A549 (cell line): Measurements from ENCODE around the gene CAMKMT. TPM values are rescaled to one million over a fixed set of nuclear protein-coding genes. Genes with fewer than 3 reads are reported as not detected.

Experiments used
- ATAC-seq, 2 experiments: fragments of 200-7000 bp in 1 of 2; fragments of >200 bp in 1 of 2; cut with Nextera tagmentation in 1 of 2; cut with Tn5 transposase in 1 of 2; 3 replicates each; pipeline versions ENCODE4 v1.8.0 to v1.9.1; 2018 to 2020; ENCODE audit warnings: mild to moderate bottlenecking in 1 of 2, moderate library complexity in 1 of 2
- CTCF ChIA-PET: fragments of 300-600 bp; sonication (Branson Sonifier 250); formaldehyde crosslinking; extraction: SDS; loops from one replicate; lab custom pipeline; 2021; ENCODE audit warnings: antibody characterized with exemption, inconsistent platforms; lab: Yijun Ruan, JAX
- POLR2A ChIA-PET: fragments of 350-600 bp; formaldehyde crosslinking; extraction: SDS; loops from one replicate; lab custom pipeline; 2021; ENCODE audit warnings: antibody characterized with exemption, inconsistent platforms; lab: Yijun Ruan, JAX
- DNase-seq, 2 experiments: peaks; one replicate each; pipeline versions ENCODE4 v3.0.0 to v3.0.0-alpha.2; 2011 to 2016; ENCODE audit warnings: low read depth in 1 of 2, low spot score in 1 of 2
- FAIRE-seq: peaks from 2 replicates; lab custom pipeline; 2011; peaks lifted over from hg19 to GRCh38; lab: Jason Lieb, UNC
- H3K27ac ChIP-seq, 2 experiments: fragments of >200 bp; sonication (Bioruptor Twin); formaldehyde crosslinking; 3 replicates each; pipeline ENCODE4 v1.5.1; 2016 to 2017
- H3K4me1 ChIP-seq: fragments of >200 bp; sonication (Bioruptor Twin); formaldehyde crosslinking; 3 replicates; pipeline ENCODE4 v1.6.1; 2016
- H3K4me2 ChIP-seq: fragments of >200 bp; sonication (Bioruptor Twin); formaldehyde crosslinking; 3 replicates; pipeline ENCODE4 v1.6.1; 2016
- H3K4me3 ChIP-seq: fragments of >200 bp; sonication (Bioruptor Twin); formaldehyde crosslinking; 3 replicates; pipeline ENCODE4 v1.5.1; 2016
- H3K9me3 ChIP-seq: fragments of >200 bp; sonication (Bioruptor Twin); formaldehyde crosslinking; 3 replicates; pipeline ENCODE4 v1.6.1; 2016
- ATOH8 ChIP-seq: fragments of 250-450 bp; sonication (Bioruptor Pico); IDR thresholded peaks from 2 replicates; pipeline ENCODE4 v1.5.0; 2020; ENCODE audit warnings: low read depth, mild to moderate bottlenecking, moderate library complexity
- BHLHE40 ChIP-seq: IDR thresholded peaks from 2 replicates; pipeline ENCODE4 v1.6.1; 2012; ENCODE audit warnings: low read depth, low read length, inconsistent platforms
- CHD4 ChIP-seq: fragments of 200-600 bp; sonication (generic); IDR thresholded peaks from 2 replicates; pipeline ENCODE4 v1.6.1; 2016; ENCODE audit warnings: antibody characterized with exemption, mild to moderate bottlenecking, borderline replicate concordance
- EHMT2 ChIP-seq: fragments of 200-600 bp; sonication (generic); IDR thresholded peaks from 2 replicates; pipeline ENCODE4 v1.6.1; 2016; ENCODE audit warnings: antibody characterized with exemption, low read depth, mild to moderate bottlenecking, moderate library complexity
- EP300 ChIP-seq, 2 experiments: fragments of >200 bp; sonication (Bioruptor Twin); formaldehyde crosslinking; IDR thresholded peaks; 2 replicates in 1 of 2; 3 replicates in 1 of 2; pipeline ENCODE4 v1.6.1; 2016 to 2017
- FOSB ChIP-seq: fragments of 250-450 bp; sonication (Bioruptor Pico); IDR thresholded peaks from 2 replicates; pipeline ENCODE4 v1.5.0; 2020; ENCODE audit warnings: mild to moderate bottlenecking, moderate library complexity
- FOXS1 ChIP-seq: fragments of 250-450 bp; sonication (Bioruptor Pico); IDR thresholded peaks from 2 replicates; pipeline ENCODE4 v1.5.0; 2020; ENCODE audit warnings: mild to moderate bottlenecking, moderate library complexity
- HMGXB4 ChIP-seq: fragments of 250-450 bp; sonication (Bioruptor Pico); IDR thresholded peaks from 2 replicates; pipeline ENCODE4 v1.5.0; 2021; ENCODE audit warnings: mild to moderate bottlenecking, moderate library complexity, borderline replicate concordance
- HOXB5 ChIP-seq: fragments of 250-450 bp; sonication (Bioruptor Pico); IDR thresholded peaks from 2 replicates; pipeline ENCODE4 v1.5.0; 2020; ENCODE audit warnings: mild to moderate bottlenecking, moderate library complexity
- JUN ChIP-seq, 2 experiments: fragments of >200 bp; sonication (Bioruptor Twin); formaldehyde crosslinking; IDR thresholded peaks; 2 replicates in 1 of 2; 3 replicates in 1 of 2; pipeline ENCODE4 v1.6.1; 2016 to 2017
- MAX ChIP-seq: IDR thresholded peaks from 2 replicates; pipeline ENCODE4 v1.6.1; 2012
- NPAS2 ChIP-seq: fragments of 250-450 bp; sonication (Bioruptor Pico); IDR thresholded peaks from 2 replicates; pipeline ENCODE4 v1.8.0; 2022; ENCODE audit warnings: mild to moderate bottlenecking, moderate library complexity, borderline replicate concordance
- NR3C1 ChIP-seq: fragments of >200 bp; sonication (Bioruptor Twin); formaldehyde crosslinking; IDR thresholded peaks from 3 replicates; pipeline ENCODE4 v1.6.1; 2017
- PHF8 ChIP-seq: fragments of 200-600 bp; sonication (generic); IDR thresholded peaks from 2 replicates; pipeline ENCODE4 v1.6.1; 2016; ENCODE audit warnings: low read depth, mild to moderate bottlenecking, antibody characterized with exemption, moderate library complexity, borderline replicate concordance
- RARB ChIP-seq: fragments of 250-450 bp; sonication (Bioruptor Pico); IDR thresholded peaks from 2 replicates; pipeline ENCODE4 v1.8.0; 2021; ENCODE audit warnings: mild to moderate bottlenecking, moderate library complexity
- RCOR1 ChIP-seq: fragments of 150-350 bp; IDR thresholded peaks from 2 replicates; pipeline ENCODE4 v1.6.1; 2014; ENCODE audit warnings: antibody characterized with exemption, low read length, low read depth
- RNF2 ChIP-seq: fragments of 200-600 bp; sonication (generic); IDR thresholded peaks from 2 replicates; pipeline ENCODE4 v1.6.1; 2016; ENCODE audit warnings: low read depth, mild to moderate bottlenecking, antibody characterized with exemption, moderate library complexity, borderline replicate concordance
- TFCP2L1 ChIP-seq: fragments of 250-450 bp; sonication (Bioruptor Pico); IDR thresholded peaks from 2 replicates; pipeline ENCODE4 v1.5.0; 2021; ENCODE audit warnings: mild to moderate bottlenecking
- TP53 ChIP-seq: fragments of 250-450 bp; sonication (Bioruptor Pico); IDR thresholded peaks from 2 replicates; pipeline ENCODE4 v1.5.0; 2021; ENCODE audit warnings: mild to moderate bottlenecking, moderate library complexity
- ZC3H11A ChIP-seq: fragments of 450-650 bp; IDR thresholded peaks from 2 replicates; pipeline ENCODE4 v1.6.1; 2014; ENCODE audit warnings: antibody characterized with exemption, mild to moderate bottlenecking
- WGBS: methylation state at CpG from one replicate; pipeline ENCODE4 v1.1.6; 2017; ENCODE audit errors: missing lambda C conversion rate; 5-methylcytosine and 5-hydroxymethylcytosine counted together
- polyA plus RNA-seq, 4 experiments: library from polyadenylated mRNA; depleted of rRNA in 3 of 4; stranded (reverse); fragments of >200 nt; fragmentation: RNase III in 1 of 4; extraction: RNeasy Plus Mini Kit Qiagen cat#74134 plus additional on column Dnase treatment in 1 of 4; gene quantifications; 2 replicates in 3 of 4; 3 replicates in 1 of 4; pipeline ENCODE4 v1.2.3, GENCODE V29; 2011 to 2017

The CAMKMT gene
- polyA plus RNA-seq, 2 of the 4 experiments (the other 2 are of a cell fraction) = 6.5 to 15.7 TPM

GRCh38 chr2:44813658-44814057 lies 451.9 kb downstream of the CAMKMT start:
- POLR2A ChIA-PET = no interaction called here
- no peak for FAIRE-seq
- no peak for ATAC-seq
- DNase-seq = no peak
- H3K4me2 ChIP-seq = no peak overlapping the region
- no peaks in the 10 kb centered on the region for H3K4me1 ChIP-seq
- WGBS = 19% methylated on average over 2 of the region's 2 CpGs
- CTCF ChIA-PET = interaction anchor here (1.0 kb wide), 1 partner anchor 13 kb away, joined by 3 read pairs; no protein-coding TSS in a partner anchor
- no peak overlapping the region for H3K27ac ChIP-seq
- H3K4me3 ChIP-seq = no peak overlapping the region
- H3K9me3 ChIP-seq = no peaks in the 10 kb centered on the region
- no peak for TF ChIP-seq NR3C1

GRCh38 chr2:44817256-44817655 lies 455.5 kb downstream of the CAMKMT start:
- ChIA-PET CTCF (interaction anchor here (0.6 to 2.0 kb wide), 3 partner anchors 139 to 484 kb away, joined by 4 to 6 read pairs (median 4); no protein-coding TSS in a partner anchor), POLR2A (no interaction called here)
- Histone ChIP-seq H3K4me3 (no peak overlapping the region), H3K4me1 (no peaks in the 10 kb centered on the region), H3K9me3 (no peaks in the 10 kb centered on the region), H3K4me2 (no peak overlapping the region), H3K27ac (no peak overlapping the region)
- no peak for ATAC-seq
- WGBS = 68% methylated on average over 7 of the region's 7 CpGs
- TF ChIP-seq RARB (CRISPR knock-in tag) = no peak
- no peak for TF ChIP-seq MAX
- no peak for TF ChIP-seq ATOH8
- TF ChIP-seq NPAS2 (CRISPR knock-in tag) = no peak
- no peak for TF ChIP-seq FOXS1 (CRISPR knock-in tag)
- TF ChIP-seq FOSB (CRISPR knock-in tag) = no peak
- TF ChIP-seq RCOR1 = no peak
- TF ChIP-seq TP53 (CRISPR knock-in tag) = no peak
- TF ChIP-seq HOXB5 = no peak
- no peak for TF ChIP-seq ZC3H11A
- TF ChIP-seq BHLHE40 = no peak
- no peak for TF ChIP-seq RNF2
- no peak for TF ChIP-seq JUN (IDR thresholded peaks at IDR 0.05)
- no peak for TF ChIP-seq EP300 (IDR thresholded peaks at IDR 0.05)
- no peak for TF ChIP-seq EHMT2
- TF ChIP-seq HMGXB4 (CRISPR knock-in tag) = no peak
- TF ChIP-seq TFCP2L1 (CRISPR knock-in tag) = no peak
- no peak for FAIRE-seq
- no peak for DNase-seq

GRCh38 chr2:44817673-44818335 lies 456.1 kb downstream of the CAMKMT start:
- no peak for DNase-seq
- no peaks in the 10 kb centered on the region for H3K9me3 ChIP-seq
- FAIRE-seq = no peak
- TF ChIP-seq PHF8 = no peak
- no peak for TF ChIP-seq HMGXB4 (CRISPR knock-in tag)
- no peak for TF ChIP-seq CHD4
- no peak overlapping the region for H3K4me3 ChIP-seq
- no peak overlapping the region for H3K27ac ChIP-seq
- WGBS = 55% methylated on average over 2 of the region's 2 CpGs
- CTCF ChIA-PET = interaction anchor here (0.6 to 2.0 kb wide), 3 partner anchors 138 to 484 kb away, joined by 4 to 6 read pairs (median 4); no protein-coding TSS in a partner anchor
- ATAC-seq = no peak
- no peak overlapping the region for H3K4me2 ChIP-seq
- POLR2A ChIA-PET = no interaction called here
- H3K4me1 ChIP-seq = no peaks in the 10 kb centered on the region
